ENCODE measurements around the gene DGKQ.

Gene DGKQ, protein sequence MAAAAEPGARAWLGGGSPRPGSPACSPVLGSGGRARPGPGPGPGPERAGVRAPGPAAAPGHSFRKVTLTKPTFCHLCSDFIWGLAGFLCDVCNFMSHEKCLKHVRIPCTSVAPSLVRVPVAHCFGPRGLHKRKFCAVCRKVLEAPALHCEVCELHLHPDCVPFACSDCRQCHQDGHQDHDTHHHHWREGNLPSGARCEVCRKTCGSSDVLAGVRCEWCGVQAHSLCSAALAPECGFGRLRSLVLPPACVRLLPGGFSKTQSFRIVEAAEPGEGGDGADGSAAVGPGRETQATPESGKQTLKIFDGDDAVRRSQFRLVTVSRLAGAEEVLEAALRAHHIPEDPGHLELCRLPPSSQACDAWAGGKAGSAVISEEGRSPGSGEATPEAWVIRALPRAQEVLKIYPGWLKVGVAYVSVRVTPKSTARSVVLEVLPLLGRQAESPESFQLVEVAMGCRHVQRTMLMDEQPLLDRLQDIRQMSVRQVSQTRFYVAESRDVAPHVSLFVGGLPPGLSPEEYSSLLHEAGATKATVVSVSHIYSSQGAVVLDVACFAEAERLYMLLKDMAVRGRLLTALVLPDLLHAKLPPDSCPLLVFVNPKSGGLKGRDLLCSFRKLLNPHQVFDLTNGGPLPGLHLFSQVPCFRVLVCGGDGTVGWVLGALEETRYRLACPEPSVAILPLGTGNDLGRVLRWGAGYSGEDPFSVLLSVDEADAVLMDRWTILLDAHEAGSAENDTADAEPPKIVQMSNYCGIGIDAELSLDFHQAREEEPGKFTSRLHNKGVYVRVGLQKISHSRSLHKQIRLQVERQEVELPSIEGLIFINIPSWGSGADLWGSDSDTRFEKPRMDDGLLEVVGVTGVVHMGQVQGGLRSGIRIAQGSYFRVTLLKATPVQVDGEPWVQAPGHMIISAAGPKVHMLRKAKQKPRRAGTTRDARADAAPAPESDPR

DNA sequence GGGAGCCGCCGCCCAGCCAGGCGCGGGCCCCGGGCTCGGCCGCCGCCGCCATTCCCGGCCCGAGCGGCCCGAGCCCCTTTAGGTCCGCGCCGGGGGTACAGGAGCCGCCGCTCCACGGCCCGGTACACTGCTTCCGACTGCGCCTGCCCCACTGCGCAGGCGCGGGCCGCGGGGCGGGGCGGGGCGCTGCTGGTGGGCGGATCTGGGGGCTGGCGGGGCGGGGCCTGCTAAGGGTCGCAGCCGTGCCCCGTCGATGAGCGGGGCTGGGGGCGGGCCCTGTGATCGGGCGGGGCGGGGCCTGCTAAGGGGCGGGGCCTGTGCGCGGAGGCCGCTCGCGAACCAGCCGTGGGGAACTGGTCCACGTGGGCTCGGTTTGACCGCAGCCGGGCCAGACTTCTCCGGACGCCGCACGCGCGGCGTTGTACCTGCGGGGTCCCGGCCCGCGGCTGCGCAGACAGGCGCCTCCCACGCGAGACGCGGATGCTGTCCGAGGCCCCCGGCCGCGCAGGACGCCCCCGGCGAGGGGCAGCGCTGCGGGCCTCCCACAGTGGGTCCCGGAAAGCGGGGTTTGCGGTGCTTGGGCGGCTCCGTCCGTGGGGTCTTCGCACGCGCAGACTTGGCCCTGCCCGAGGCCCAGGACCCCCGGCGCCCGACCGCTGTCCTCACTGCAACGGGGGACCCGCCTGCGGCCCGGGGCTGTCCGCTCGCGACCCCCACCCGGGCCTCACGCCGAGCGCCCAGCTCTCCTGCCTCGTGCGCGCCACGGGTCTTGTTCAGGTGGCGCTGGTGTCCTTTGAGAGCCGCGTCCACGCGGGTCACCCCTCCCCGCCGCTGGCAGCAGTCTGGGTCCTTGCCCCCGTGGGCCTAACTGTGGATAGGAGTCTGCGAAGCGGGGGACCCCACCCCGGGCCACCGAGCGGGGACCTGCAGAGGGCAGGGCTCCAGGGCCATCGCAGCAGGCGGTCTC is at the start of gene DGKQ:
Gene DGKQ (minus strand): TSS at position 139 of the 967 bp plus-strand sequence. CDS start 87 bp downstream, at position 52.
- DNase-seq (ENCODE audit: low spot score), result peak; percentile 85

DNA sequence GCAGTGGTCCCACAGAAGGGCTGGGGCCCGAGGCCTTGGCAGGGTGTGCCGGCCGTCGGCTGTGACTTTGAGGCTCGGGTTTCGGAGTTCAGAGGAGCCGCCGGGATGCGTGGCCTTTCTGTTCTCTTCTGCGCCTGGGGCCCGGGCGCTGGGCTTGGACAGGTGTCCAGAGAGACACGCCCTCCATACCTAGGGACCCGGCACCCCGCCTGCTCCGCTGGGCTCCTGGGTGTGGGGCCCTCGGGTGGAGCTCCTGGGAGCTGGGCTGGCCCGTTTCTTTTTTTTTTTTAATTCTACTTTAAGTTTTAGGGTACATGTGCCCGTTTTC is 49.3 kb upstream of the DGKQ start:
- no peak for DNase-seq (ENCODE audit: low spot score)

DNA sequence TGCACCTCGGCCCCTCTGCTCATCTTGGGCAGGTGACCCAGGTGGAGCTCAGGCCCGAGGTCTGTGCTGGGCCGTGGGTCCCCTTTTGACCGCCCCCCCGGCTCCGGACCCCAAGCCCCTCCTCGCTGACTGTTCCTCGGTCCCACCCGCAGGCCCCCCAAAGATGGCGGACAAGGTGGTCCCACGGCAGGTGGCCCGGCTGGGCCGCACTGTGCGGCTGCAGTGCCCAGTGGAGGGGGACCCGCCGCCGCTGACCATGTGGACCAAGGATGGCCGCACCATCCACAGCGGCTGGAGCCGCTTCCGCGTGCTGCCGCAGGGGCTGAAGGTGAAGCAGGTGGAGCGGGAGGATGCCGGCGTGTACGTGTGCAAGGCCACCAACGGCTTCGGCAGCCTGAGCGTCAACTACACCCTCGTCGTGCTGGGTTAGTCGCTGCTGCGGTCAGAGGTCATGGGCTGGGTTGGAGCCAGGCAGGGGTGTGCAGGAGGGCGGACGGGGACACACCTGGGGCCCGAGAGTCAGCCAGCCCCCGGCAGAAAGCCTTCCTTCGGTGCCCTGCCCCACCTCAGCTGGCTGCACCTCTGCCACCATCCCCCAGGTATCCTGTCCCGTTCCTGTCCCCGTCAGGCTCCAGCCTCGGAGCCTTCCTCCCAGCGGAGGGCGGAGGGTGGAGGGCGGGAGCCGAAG is 48.8 kb upstream of the DGKQ start:
- no peak for DNase-seq (ENCODE audit: low spot score)

DNA sequence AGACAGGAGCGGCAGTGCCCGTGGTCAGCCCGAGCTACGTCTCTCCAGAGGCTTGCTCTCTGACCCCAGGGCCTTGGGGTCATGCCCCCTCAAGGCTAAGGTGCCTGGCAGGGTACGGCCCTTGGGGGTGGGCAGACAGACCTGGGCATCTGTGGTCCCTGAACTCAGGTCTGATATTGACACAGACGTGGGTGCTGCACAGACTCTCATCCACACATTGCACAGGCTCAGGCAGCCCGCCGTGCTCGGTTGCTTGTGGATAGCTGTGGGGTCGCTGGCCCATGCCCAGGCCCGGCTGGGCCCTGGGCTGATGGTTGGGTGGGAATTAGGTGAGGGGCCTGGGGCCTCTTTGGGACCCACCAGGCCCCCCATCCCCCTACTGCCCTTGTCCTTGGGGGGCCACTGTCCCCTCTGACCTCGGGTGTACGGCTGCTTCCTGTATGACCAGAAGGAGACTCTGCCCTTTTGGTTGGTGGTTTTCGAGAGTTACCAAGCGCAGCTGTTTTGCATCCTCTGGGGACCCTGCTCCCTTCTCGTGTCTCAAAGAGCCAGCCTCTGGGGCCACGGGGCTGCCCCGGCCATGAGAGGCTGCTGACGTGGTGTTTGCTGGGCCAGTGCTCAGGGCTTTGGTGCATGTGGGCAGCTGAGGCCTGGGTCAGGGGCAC is 48.1 kb upstream of the DGKQ start:
- DNase-seq (ENCODE audit: low spot score), result no peak

DNA sequence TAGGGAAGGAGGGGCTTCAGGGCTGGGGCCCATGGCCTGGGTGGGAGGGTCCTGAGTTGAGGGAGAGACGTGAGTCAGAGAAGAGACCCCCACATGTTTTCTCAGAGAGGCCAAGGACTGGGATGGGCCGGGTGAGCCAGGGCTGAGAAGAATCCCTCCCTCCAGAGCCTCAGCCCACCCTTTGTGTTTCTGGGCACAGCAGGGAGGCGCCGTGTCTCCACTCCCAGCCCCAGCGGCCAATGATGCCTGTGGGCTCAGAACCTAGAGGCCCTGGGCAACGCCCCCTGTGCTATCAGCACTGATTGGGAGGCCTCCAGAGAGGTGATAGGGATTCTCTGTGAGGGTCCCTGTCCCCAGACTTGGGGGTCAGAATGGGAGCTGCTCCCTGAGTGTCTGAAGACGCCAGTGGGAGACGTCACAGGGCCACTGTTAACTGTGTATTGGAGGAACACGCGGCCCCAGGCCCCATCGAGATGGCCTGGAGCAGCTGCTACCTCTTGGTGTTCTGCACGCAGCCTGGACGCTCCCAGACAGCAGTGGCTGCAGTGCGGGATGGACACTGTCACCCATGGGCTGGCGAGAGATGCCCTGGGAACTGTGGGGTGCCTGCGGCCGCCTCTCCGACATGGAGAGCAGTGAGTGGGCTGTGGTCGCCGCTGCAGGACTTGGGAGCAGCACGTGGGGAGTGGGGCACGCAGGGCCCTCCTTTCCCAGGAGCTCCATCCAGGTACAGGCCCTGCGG is 46.5 kb upstream of the DGKQ start:
- DNase-seq (ENCODE audit: low spot score), result no peak

DNA sequence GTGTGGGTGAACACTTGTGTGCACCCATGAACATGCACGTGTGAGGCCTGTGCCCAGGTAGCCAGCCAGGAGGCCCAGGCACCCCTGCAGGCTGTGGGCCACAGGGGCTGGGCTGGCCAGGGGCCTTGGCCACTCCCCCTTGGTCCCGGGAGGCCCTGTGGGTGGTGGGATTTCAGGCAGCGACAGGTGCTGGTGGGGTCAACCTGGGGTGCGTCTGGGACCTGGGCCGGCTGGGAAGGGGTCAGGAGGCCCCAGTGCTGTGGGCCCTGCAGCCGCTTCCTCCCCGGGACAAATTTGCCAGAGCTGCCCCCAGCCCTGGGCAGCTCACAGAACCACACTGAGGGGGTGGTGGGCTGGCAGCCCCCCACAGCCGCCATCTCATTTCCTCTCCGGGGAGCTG is 46.0 kb upstream of the DGKQ start:
- DNase-seq (ENCODE audit: low spot score), result no peak

DNA sequence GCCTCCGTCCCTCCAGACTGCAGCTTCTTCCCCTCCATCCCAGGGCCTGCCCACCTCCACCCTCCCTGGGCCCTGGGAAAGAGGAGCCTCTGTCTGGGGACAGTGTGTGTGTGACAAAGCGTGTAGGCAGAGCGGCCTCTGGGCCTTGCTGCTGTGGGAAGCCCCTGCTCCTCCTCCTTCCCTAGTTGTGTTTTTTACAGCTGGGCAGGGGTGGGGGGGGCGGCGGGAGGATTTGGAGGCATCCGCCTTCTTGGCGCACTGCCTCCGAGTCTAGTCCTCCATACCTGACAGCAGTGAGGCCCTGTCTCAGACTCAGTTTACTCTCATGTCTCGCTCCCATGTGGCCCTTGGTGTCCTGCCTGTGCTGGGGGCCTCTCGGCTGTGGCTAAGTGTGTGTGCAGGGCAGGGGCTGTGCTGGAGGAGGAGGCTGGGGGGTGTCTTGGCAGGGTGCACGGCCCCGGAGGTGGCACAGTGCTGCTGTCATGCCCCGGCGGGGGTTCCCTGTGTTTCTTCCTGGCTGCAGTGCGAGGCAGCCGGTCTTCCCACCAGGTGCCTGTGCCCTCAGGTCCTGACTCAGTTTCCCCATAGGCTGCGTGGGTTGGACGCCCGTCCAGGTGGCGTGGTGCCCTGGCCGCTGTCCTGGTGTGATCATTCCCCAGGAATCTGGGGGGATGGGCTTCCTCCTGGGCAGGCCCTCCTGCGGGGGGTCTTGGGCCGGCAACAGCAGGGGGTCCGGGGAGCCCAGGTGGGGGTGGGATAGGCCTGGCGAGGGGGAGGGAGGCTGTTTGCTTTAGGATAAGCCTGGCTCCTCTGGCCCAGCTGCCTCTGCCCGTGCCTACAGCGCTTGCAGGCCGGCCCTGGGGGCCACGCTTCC is 45.0 kb upstream of the DGKQ start:
- DNase-seq (ENCODE audit: low spot score), result no peak

DNA sequence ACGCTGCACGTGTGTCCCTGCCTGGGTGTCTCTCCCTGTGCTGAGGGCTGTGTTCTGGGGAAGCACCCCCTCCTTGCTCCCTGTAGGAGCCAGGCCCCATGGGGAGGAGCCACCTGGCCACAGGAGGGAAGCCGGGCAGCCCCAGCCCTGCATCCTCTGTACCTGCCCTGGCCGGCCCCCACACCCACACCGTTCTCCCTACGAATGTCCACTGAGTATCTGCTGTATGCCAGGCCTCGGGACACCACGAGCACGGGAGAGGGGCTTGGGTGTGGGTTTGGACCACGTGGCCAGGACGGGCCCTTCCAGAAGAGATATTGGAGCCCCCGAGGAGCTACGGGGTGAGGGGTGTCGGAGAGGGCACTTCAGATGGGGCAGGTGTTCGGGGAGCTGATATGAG is 44.3 kb upstream of the DGKQ start:
- DNase-seq (ENCODE audit: low spot score), result no peak

DNA sequence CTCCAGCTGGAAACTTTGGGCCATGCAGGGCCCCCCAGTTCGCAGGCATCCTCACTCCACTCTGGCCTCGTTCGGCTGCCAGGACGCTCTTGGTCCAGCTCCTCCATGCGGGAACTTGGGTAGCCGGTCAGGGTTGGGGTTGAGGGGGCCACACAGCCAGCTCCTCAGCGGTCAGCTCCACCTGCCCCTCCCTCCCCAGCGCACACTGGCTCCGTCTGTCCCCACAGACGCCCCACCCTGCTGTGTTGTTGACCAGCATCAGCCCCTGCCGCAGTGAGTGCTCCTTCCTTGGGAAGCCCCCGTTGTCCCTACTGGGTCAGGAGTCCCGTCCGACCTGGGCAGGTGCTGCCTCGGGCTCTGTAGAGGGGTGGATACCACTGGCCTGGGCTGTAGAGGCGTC is 43.8 kb upstream of the DGKQ start:
- no peak for DNase-seq (ENCODE audit: low spot score)

DNA sequence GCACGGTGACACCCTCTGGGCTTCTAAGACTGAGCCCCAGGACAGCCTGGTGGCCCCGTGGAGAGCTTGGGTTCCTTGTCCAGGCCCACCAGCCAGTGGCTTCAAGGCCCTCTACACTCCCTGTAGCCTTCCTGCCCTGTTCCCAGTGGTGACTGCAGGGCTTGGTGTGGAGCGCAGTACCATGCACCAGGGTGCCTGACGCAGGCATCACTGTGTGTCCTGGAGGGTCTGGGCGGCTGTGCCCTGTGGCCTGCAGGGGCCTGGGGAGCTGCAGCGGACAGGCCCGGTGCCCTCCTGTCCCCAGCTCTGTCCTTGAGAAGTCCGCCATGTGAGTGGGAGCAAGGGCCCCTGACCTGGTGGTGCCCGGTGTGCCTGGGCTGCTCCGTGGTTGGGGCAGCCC is 42.4 kb upstream of the DGKQ start:
- DNase-seq (ENCODE audit: low spot score), result no peak

DNA sequence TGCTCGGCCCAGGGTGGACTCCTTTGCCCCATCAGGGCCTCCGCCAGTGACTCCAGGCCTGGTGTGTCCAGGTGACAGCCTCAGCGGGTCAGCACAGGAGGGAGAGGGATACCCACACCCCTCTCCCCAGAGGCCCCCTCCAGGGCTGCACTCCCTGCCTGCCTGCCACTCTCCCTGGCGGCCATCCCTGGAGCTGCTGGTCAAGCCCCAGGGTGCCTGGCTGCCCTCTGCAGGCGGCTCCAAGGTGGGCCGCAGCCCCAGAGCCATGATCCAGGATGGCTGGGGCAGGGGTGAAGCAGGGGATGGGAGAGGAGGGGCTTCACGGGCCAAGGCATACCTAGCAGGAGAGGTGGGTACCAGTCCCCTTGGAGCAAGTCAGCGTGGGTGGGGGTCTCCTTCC is 41.8 kb upstream of the DGKQ start:
- no peak for DNase-seq (ENCODE audit: low spot score)

DNA sequence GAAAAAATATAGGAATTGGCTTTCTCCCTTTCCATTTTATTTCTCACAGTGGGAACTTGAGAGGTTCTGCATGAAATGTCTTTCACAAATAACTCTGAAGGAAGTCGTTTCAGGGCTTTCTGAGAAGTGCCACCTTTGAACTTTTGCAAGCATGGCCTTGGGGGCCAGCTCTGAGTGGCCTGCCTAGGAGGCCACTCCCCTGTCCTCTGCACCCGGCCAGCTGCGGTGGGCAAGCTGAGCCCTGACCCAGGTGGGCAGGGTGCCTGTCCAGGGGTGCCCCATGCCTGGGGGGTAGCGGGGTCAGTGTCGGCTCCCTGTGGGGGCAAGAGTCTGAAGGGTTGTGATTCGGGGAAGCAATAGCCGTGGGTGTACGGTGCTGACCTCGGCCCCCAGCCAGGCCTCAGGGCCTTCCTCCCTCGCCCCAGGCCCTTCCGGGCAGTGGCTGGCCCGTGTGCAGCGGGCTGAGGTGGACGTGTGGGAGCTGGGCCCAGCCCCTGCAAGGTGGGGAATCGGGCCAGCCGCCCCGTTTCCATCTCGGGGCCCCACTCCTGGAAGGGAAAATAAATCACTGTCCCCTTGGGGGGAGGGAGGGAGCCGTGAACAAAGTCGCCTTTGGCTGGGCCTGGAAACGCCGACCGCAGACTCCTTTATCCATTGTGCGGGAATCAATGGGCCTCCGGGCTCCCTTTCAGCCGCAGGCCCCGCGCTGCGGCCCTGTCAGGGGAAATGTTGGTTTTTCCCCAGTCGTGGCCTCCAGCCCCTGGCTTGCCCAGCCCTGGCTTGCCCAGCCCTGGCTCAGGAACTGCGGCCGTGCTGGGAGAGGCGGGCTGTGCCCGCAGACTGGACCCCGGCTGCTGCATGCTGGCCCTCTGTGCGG is 41.2 kb upstream of the DGKQ start:
- DNase-seq (ENCODE audit: low spot score), result no peak

DNA sequence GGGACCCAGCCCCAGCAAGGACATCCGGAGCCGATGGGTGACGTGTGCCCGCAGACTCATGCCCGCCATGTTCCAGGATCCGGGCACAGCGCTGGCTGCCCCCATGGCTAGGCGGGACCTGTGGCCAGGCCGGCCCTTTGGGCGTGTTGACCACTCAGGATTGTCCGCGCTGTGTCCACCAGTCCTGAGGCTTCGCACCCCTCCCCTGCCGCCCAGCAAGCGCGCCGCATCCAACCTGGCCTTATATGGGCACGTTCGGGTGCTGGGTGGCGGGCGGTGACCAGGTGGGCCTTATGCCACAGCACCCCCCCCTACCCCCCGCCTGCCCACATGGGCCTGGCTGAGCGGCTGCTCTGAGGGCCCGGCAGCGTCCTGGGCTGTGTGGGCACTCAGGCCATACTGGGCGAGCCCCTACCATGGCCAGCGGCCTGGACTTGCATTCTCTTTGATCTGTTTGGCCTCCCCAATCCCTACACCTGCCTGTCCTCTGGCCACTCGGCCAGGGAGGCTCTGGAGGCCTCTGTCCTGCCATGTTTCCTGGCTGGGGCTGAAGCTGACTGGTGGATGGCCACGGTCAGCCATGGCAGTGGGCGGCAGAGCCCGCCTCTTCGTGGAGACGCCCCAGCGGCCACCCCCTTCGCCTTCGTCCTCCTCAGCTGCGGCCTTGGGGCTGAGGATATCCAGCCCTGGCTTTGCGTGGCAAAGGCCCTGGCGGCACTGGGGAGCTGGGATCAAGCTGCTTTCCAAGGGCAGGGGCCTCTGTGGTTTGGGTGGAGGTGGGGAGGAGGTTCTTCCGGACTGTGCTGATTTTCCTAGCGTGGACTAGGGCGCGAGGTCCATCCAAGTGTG is 40.1 kb upstream of the DGKQ start:
- no peak for DNase-seq (ENCODE audit: low spot score)

DNA sequence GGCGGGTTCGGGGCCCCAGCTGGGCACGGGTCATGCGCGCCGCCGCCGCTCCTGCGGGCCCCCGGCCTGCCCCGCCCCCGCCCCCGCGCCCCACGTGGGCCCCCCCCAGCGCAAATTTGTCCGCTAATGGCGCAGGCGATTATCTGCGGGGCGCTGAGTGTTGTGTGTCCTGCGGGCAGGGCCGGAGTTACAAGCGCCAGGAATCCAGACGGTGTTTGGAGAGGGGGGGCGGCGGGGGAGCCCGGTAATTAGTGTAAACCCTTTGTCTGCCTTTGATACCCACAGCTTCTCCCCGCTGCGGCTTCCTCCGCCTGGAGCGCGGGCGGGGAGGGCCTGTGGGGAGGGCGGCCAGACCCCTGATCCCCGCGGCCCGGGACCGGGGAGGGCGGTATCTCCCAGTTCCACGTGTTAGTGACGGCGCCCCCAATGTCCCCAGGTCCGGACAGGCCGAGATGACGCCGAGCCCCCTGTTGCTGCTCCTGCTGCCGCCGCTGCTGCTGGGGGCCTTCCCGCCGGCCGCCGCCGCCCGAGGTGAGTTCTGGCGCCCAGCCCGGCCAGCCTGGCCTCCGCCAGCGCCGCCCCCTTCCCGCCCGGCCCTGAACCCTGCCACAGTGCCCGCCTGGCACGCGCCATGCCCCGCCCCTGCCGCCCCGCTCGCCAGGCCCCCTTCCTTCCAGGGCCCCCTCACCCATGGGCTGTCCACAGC is 38.8 kb upstream of the DGKQ start:
- DNase-seq (ENCODE audit: low spot score), result peak; percentile 30

DNA sequence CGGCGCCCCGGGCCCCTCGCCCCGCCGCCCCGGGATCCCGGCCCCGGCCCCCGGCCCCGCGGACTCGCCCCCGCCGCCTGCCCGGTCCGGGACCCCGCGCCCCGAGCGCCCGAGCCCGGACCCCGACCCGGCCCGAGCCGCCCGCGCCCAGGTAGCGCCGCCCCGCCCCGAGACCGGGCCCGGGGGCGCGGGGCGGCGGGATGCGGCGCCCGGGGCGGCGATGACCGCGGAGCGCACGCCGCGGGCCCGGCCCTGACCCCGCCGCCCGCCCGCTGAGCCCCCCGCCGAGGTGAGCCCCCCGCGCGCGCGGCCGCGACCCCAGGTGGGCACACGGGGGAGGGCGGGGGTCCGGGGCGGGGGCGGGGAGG is 38.3 kb upstream of the DGKQ start:
- DNase-seq (ENCODE audit: low spot score), result no peak

DNA sequence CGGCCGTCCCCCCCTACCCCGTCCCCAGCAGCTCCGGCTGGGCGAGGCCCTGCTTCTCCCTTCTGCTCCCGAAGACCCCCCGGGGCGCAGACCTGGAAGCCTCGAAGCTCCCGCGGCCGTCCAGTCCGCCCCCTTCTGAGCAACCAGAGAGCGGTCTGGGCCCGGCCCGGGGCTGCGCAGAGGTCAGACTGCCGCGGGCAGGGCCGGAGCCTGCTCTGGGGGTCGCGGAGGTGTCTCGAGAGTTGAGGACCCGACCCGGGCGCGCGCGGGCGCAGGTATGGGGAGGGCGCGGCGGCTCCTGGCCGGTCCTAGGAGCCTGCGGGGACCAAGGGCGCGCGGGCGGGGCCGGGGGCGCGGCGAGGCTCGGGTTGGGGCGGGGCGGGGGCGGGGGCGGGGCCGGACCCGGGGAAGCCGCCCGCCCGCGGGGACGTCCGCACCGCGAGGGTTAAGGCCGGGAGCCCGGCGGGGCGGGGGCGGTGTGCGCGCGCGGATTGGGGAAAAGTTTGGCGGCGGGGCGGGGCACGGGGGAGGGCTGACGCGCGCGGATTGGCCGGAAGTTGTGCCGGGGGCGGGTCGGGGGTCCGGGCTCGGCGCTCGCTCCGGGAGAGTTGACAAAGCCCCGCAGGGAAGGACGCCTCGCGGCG is 37.8 kb upstream of the DGKQ start, which contains the start of gene FGFRL1:
Gene FGFRL1 (plus strand): TSS at position 605 of the 644 bp plus-strand sequence. CDS start 860 bp downstream, outside the sequence.
- peak; percentile 77 for DNase-seq (ENCODE audit: low spot score)
